ENCODE data around the gene RBM24. TPM values are rescaled to one million over a fixed set of nuclear protein-coding genes. Genes with fewer than 3 reads are reported as not detected.

RBM24 gene
- total RNA-seq (1 to 10 TPM in 3 of 5 donors, under 1 TPM in 1, not detected in 1; 0.58 to 2.6 (median 1.8) TPM), polyA plus RNA-seq (1 to 10 TPM in 1 of 3 donors, under 1 TPM in 2; 0.25 to 1.6 (median 0.92) TPM)
- long read RNA-seq, donor 1 = 0 reads
- long read RNA-seq, donor 2, partial matches to known transcripts = 0 of 2 reads
- long read RNA-seq, donor 2, other reads (novel, unspliced or antisense) = 0 of 2 reads
- long read RNA-seq, donor 3 = 0 reads
- long read RNA-seq, donor 4 = 0 reads
- long read RNA-seq, donor 5, partial matches to known transcripts = 0 of 1 reads
- long read RNA-seq, donor 5, other reads (novel, unspliced or antisense) = 0 of 1 reads
- long read RNA-seq, donor 6, partial matches to known transcripts = 0 of 1 reads
- long read RNA-seq, donor 6, other reads (novel, unspliced or antisense) = 0 of 1 reads
- long read RNA-seq, donor 7, partial matches to known transcripts = 0 of 2 reads
- long read RNA-seq, donor 7, other reads (novel, unspliced or antisense) = 0 of 2 reads
- long read RNA-seq, donor 8 = 0 reads
- long read RNA-seq, donor 9, partial matches to known transcripts = 0 of 2 reads
- long read RNA-seq, donor 9, other reads (novel, unspliced or antisense) = 0 of 2 reads
- long read RNA-seq, donor 10 = 0 reads

- Histone ChIP-seq H3K4me3 (peak within 1 kb of the TSS; percentile 75 to 80 (median 76)), H3K4me1 (peaks cover 0 to 24% (median 17%) of the 10 kb centered on the region in 4 donors), H3K9me3 (no peaks in the 10 kb centered on the region), H3K36me3 (no peaks in the 10 kb centered on the region), H3K27ac (peak within 1 kb of the TSS in 4 of 5 donors; percentile 49 to 92 (median 73)), H3K27me3 (peaks cover 0 to 36% (median 22%) of the 10 kb centered on the region in 3 donors)
- DNase-seq = peak; percentile 61 to 83
- WGBS, 5 donors = 0 to 2% (median 2%) methylated on average over 17 to 46 of the region's 46 CpGs
- intact Hi-C loops (cut with DNase I; ENCODE audit: low total_unique reads) = no loop called here
- TF ChIP-seq CTCF (IDR thresholded peaks at IDR 0.05) (peak in 1 of 7 experiments; percentile 9), POLR2AphosphoS5 (IDR thresholded peaks at IDR 0.05) (no peak), EP300 (IDR thresholded peaks at IDR 0.05) (no peak)
Measured at GRCh38 chr6:17281100-17281496, at the start of gene RBM24. Gene RBM24 (plus strand): TSS chr6:17281361. CDS start chr6:17281582, 221 bp downstream.

GRCh38 chr6:17233531-17233930, 47.6 kb upstream of the RBM24 start:
- Histone ChIP-seq H3K27ac (no peak overlapping the region), H3K9me3 (no peaks in the 10 kb centered on the region), H3K36me3 (no peaks in the 10 kb centered on the region), H3K27me3 (peaks cover 0 to 3% (median 0%) of the 10 kb centered on the region in 3 donors), H3K4me1 (no peaks in the 10 kb centered on the region), H3K4me3 (no peak overlapping the region)
- no peak for DNase-seq
- intact Hi-C loops (cut with DNase I; ENCODE audit: low total_unique reads) = no loop called here
- TF ChIP-seq EP300 (IDR thresholded peaks at IDR 0.05) (no peak), CTCF (IDR thresholded peaks at IDR 0.05) (no peak)
- WGBS, 5 donors = 82 to 85% (median 84%) methylated on average over 2 of the region's 2 CpGs

GRCh38 chr6:17237246-17237645, 43.9 kb upstream of the RBM24 start:
- DNase-seq = no peak
- intact Hi-C loops (cut with DNase I; ENCODE audit: low total_unique reads) = no loop called here
- no peak for TF ChIP-seq POLR2AphosphoS5 (IDR thresholded peaks at IDR 0.05)
- no peak for TF ChIP-seq CTCF (IDR thresholded peaks at IDR 0.05)
- no peak for TF ChIP-seq EP300 (IDR thresholded peaks at IDR 0.05)
- TF ChIP-seq POLR2A (IDR thresholded peaks at IDR 0.05) = no peak
- Histone ChIP-seq H3K27me3 (peaks cover 0 to 3% (median 0%) of the 10 kb centered on the region in 3 donors), H3K9me3 (peaks cover 0 to 6% (median 3%) of the 10 kb centered on the region in 4 donors), H3K27ac (no peak overlapping the region), H3K36me3 (no peaks in the 10 kb centered on the region), H3K4me1 (no peaks in the 10 kb centered on the region), H3K4me3 (no peak overlapping the region)
- WGBS, 5 donors = 90 to 100% (median 93%) methylated on average over 2 of the region's 2 CpGs

GRCh38 chr6:17239260-17239659, 41.9 kb upstream of the RBM24 start:
- 87 to 97% (median 94%) methylated on average over 4 of the region's 4 CpGs for whole genome bisulfite sequencing, 5 donors
- Histone ChIP-seq H3K9me3 (peaks cover 0 to 6% (median 3%) of the 10 kb centered on the region in 4 donors), H3K27me3 (peaks cover 0 to 3% (median 0%) of the 10 kb centered on the region in 3 donors), H3K27ac (no peak overlapping the region), H3K4me3 (no peak overlapping the region), H3K4me1 (no peaks in the 10 kb centered on the region), H3K36me3 (no peaks in the 10 kb centered on the region)
- no peak for DNase-seq
- TF ChIP-seq POLR2A (IDR thresholded peaks at IDR 0.05) (no peak), EP300 (IDR thresholded peaks at IDR 0.05) (no peak), POLR2AphosphoS5 (IDR thresholded peaks at IDR 0.05) (no peak), CTCF (IDR thresholded peaks at IDR 0.05) (no peak)
- intact Hi-C loops (cut with DNase I; ENCODE audit: low total_unique reads) = no loop called here
